ENCODE results near the gene NUDT22.
"Not testable (repeated sequence)": the region's sequence is repeated elsewhere in the genome, so short reads cannot be mapped to it uniquely, and the experiment has no call there.

NUDT22 gene

GRCh38 chr11:64241491-64242374 is 15.7 kb downstream of the NUDT22 start:
- DNase-seq (ENCODE audit: low read depth), result no peak

GRCh38 chr11:64243236-64243854 is 17.3 kb downstream of the NUDT22 start:
- DNase-seq (ENCODE audit: low read depth), result no peak

- DNase-seq (ENCODE audit: low read depth), result no peak
Observed at GRCh38 chr11:64244107-64244506, 18.0 kb downstream of the NUDT22 start.

- no peak for DNase-seq (ENCODE audit: low read depth)
Observed at GRCh38 chr11:64244966-64245365, 18.9 kb downstream of the NUDT22 start.

GRCh38 chr11:64245401-64245796 is 19.3 kb downstream of the NUDT22 start:
- no peak for DNase-seq (ENCODE audit: low read depth)

GRCh38 chr11:64245797-64246620 is 19.9 kb downstream of the NUDT22 start:
- DNase-seq (ENCODE audit: low read depth), result peak; percentile 49

- DNase-seq (ENCODE audit: low read depth), result not testable (repeated sequence)
Observed at GRCh38 chr11:64246621-64246870, 20.5 kb downstream of the NUDT22 start.

- peak; percentile 67 for DNase-seq (ENCODE audit: low read depth)
Observed at GRCh38 chr11:64246871-64247728, 21.0 kb downstream of the NUDT22 start, which contains the start of gene PPP1R14B. TSS of gene PPP1R14B (minus strand) at chr11:64246943. CDS start at chr11:64246673, 270 bp downstream.

GRCh38 chr11:64247729-64248531 is 21.9 kb downstream of the NUDT22 start:
- DNase-seq (ENCODE audit: low read depth), result no peak

- DNase-seq (ENCODE audit: low read depth), result no peak
Observed at GRCh38 chr11:64248578-64248977, 22.5 kb downstream of the NUDT22 start.

- no peak for DNase-seq (ENCODE audit: low read depth)
Observed at GRCh38 chr11:64249038-64249437, 23.0 kb downstream of the NUDT22 start.

- no peak for DNase-seq (ENCODE audit: low read depth)
Observed at GRCh38 chr11:64249563-64250414, 23.7 kb downstream of the NUDT22 start.

- no peak for DNase-seq (ENCODE audit: low read depth)
Observed at GRCh38 chr11:64250415-64251015, 24.4 kb downstream of the NUDT22 start.

- peak; percentile 41 for DNase-seq (ENCODE audit: low read depth)
Observed at GRCh38 chr11:64251016-64251752, 25.1 kb downstream of the NUDT22 start, which contains the start of gene PLCB3. TSS of gene PLCB3 (plus strand) at chr11:64251530. CDS start at chr11:64251650, 120 bp downstream.

- no peak for DNase-seq (ENCODE audit: low read depth)
Observed at GRCh38 chr11:64251753-64252002, 25.6 kb downstream of the NUDT22 start.

GRCh38 chr11:64252003-64252872 is 26.2 kb downstream of the NUDT22 start:
- DNase-seq (ENCODE audit: low read depth), result no peak

GRCh38 chr11:64253043-64253442 is 27.0 kb downstream of the NUDT22 start:
- DNase-seq (ENCODE audit: low read depth), result no peak

- no peak for DNase-seq (ENCODE audit: low read depth)
Observed at GRCh38 chr11:64253481-64253880, 27.4 kb downstream of the NUDT22 start.

All from T follicular helper cell (primary cell).